GM23248 (cell line): ENCODE data around the gene CACHD1.

Experiments used
- EZH2 ChIP-seq: fragments of 200-600 bp; sonication (generic); IDR thresholded peaks from 2 replicates; pipeline ENCODE4 v1.6.1; 2018; ENCODE audit warnings: antibody characterized with exemption, mild to moderate bottlenecking; ENCODE audit not compliant: insufficient read depth, poor library complexity, severe bottlenecking
- EZH2phosphoT487 ChIP-seq: fragments of 200-600 bp; sonication (generic); IDR thresholded peaks from 2 replicates; pipeline ENCODE4 v1.6.1; 2018; ENCODE audit warnings: antibody characterized with exemption, moderate library complexity, mild to moderate bottlenecking, low read depth; ENCODE audit not compliant: insufficient read depth

- no peak for TF ChIP-seq EZH2
- no peak for TF ChIP-seq EZH2phosphoT487
These were observed 94.1 kb downstream of the CACHD1 start for GRCh38 chr1:64563958-64564565.
